Bone marrow (tissue), 2 donors: ENCODE data around the gene ADAP2.
"Not testable (repeated sequence)": the region's sequence is repeated elsewhere in the genome, so short reads cannot be mapped to it uniquely, and the experiment has no call there.

Experiments
- DNase-seq, 2 donors: peaks; one replicate each; lab custom pipeline; 2025; lab: John Stamatoyannopoulos, UW

The ADAP2 gene

GRCh38 chr17:30970831-30971567, 49.3 kb downstream of the ADAP2 start, which contains the start of gene RNF135:
TSS of gene RNF135 (plus strand) at chr17:30971039. CDS start at chr17:30971074, 35 bp downstream.
- peak; percentile 62 to 73 for DNase-seq

GRCh38 chr17:30975042-30975820, 53.5 kb downstream of the ADAP2 start:
- DNase-seq = no peak

- not testable (repeated sequence) for DNase-seq
Measured at GRCh38 chr17:30979919-30980318, 58.2 kb downstream of the ADAP2 start.

DNA sequence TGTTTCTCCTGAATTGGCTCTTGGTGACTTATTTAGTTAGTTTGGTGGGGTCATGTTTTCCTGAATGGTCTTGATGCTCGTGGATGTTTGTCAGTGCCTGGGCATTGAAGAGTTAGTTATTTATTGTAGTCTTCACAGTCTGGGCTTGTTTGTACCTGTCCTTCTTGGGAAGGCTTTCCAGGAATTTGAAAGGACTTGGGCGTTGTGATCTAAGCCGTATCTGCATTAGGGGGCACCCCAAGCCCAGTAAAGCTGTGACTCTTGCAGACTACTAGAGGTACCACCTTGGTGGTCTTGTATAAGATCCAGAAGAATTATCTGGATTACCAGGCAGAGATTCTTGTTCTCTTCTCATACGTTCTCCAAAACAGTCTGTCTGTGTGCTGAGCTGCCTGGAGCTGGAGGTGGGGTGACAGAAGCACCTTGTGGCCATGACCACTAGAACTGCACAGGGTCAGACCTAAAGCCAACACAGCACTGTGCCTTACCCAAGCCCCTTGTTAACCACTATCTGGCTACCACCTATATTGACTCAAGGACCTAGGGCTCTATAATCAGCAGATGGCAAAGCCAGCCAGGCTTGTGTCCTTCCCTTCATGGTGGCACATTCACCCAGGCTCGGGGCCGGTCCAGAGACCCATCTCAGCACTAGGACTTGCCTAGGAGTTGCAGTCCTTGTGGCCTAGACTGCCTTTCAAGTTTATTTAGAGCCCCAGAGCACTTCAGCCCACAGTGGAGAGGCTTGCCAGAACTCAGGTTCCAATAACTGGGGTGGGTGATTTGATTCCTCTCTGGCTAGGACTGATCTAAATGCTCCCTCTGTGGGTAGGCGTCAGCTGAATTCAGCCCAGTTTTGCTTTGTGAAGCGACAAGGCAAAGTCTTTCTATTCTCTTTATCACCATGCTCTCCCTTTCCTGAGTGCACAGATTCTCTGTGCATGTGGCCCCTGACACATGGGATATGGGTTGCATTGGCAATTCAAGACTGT, 60.1 kb downstream of the ADAP2 start:
- no peak for DNase-seq

DNA sequence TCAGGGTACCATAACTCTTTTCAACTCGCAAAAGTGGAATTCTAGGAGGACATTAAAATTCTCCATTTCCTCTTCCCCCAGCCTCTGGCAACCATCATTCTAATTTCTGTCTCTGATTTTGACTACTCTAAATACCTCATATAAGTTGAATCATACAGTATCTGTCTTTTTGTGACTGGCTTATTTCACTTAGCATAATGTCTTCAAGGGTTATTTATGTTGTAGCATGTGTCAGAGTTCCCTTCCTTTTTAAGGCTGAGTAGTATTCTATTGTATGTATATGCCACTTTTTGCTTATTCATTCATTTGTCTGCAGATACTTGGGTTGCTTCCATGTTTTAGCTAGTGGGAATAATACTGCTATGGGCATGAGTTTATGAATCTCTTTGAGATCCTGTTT, 61.1 kb downstream of the ADAP2 start:
- DNase-seq = no peak

DNA sequence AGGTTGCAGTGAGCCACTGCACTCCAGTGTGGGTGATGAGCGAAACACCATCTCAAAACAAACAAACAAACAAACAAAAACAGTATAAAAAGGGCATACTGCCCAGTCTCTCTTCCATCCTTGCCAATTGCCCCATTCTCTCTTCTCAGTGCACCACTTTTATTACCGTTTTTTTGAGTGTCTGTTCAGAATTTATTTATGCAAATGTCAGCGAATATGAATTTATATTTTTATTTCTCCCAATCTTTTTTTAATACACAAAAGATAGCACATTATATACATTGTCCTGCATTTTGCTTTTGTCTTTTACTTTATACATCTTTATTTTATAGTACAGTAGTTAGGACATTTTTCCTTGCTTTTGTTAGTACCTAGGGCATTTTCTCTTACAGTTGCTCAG, 68.7 kb downstream of the ADAP2 start:
- no peak for DNase-seq

DNA sequence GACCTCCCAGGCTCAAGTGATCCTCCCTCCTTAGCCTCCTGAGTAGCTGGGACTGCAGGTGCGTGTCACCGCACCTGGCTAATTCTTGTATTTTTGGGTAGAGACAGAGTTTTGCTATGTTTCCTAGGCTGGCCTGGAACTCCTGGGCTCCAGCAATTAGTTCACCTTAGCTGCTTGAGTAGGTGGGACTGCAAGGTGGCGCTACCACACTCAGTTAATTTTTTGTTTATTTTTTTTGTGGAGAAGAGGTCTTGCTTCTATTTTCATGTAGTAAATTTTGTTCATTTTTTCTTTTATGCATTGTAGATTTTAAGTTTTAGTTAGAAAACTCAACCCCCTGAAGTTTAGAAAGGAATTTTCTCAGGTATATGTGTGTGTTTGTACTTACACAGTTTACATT, 70.8 kb downstream of the ADAP2 start:
- DNase-seq = no peak

DNA sequence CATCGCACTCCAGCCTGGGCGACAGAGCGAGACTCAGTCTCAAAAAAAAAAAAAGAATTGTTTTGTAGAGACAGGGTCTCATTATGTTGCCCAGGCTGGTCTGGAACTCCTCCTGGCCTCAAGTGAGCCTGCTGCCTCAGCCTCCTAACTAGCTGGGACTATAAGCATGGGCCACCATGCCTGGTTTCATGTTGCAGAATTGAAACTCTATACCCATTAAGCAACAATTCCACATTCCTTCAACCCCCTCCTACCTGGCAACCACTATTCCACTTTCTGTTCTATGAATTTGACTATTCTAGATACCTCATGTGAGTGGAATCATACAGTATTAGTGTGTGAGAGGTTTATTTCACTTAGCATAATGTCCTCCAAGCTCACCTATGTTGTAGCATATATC, 73.6 kb downstream of the ADAP2 start:
- no peak for DNase-seq

DNA sequence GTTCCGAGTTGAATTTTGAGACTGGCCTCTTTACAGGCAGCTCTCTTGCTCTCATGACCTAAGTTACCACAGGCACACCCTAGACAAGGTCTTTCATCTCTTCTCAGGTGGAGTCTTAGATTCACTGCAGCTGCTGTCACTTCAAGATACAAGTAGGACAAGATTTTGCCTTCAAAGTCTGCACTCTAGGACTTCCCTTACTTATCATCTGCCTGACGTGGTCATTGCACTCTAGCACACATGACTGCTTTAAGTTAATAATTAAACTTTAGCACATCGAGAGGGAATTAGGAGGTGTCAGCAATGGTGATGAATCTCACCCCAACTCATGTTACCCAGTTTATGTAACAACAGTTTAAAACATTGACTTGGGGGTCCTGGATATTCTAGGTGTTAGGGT, 74.7 kb downstream of the ADAP2 start:
- no peak for DNase-seq

- no peak for DNase-seq
Measured at GRCh38 chr17:30997270-30997669, 75.5 kb downstream of the ADAP2 start.

- no peak for DNase-seq
Measured at GRCh38 chr17:30997842-30998241, 76.1 kb downstream of the ADAP2 start.

- no peak for DNase-seq
Measured at GRCh38 chr17:31002047-31002446, 80.3 kb downstream of the ADAP2 start.

DNA sequence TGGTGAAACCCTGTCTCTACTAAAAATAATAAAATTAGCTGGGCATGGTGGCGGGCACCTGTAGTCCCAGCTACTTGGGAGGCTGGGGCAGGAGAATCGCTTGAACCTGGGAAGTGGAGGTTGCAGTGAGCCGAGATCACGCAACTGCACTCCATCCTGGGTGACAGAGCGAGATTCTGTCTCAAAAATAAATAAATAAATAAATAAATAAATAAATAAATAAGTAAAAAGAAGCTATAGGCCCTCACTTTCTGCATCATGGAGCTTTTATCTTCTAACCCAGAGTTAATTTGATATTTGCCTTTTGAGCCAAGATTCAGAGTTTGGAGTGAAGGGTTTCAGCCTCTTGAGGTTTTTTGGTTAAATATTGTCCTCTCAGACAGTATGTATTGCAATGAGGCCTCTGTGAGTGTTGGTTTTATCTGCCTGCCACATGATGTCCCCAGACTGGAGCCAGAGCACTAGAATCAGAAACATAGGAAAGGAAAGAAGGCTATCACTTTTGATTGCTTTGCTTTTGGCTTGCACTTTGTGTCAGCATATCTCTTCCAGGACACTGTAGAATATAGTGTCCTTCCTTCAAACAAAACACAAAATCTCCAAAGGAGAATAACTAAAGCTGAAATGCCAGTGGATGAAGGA, 81.6 kb downstream of the ADAP2 start:
- no peak for DNase-seq

GRCh38 chr17:31004160-31004559, 82.4 kb downstream of the ADAP2 start:
- no peak for DNase-seq

DNA sequence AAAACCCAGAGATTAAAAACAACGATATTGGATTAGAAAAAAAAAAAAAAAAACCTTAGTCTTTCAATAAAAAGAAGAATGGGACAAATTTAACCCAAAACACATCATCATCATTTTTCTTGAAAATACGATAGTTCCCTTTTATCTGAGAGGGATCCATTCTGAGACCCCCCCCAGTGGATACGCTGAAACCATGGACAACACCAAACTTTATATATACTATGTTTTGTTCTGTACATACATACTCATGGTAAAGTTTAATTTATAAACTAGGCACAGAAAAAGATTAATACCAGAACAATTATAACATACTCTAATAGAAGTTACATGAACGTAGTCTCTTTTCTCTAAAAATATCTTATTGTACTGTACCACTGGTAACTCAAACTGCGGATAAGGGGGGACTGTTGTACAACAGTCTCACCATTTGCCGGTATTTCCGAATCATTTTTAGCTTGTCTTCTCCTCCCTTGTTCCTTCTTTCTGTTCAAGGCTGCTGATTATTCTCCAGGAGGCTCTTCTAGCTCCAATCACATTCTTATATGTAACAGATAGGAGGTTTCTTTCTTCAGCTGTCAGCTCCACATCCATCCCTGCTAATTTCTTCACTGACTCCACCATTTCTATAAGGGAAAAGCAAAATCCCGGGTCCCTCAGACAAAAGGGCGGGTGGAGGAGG, 86.1 kb downstream of the ADAP2 start:
- DNase-seq = no peak

- DNase-seq = peak in 1 of 2 donors; percentile 42
Measured at GRCh38 chr17:31008374-31009041, 86.8 kb downstream of the ADAP2 start.
